GM19468 (cell line): ENCODE measurements around the gene AKAP11.
A peak's percentile ranks its signal among the peaks of the same experiment; 100 is the strongest.
"Not testable (repeated sequence)": the region's sequence is repeated elsewhere in the genome, so short reads cannot be mapped to it uniquely, and the experiment has no call there.

Experiments
- ATAC-seq: cut with Tn5 transposase; IDR thresholded peaks from one replicate; pipeline ENCODE4 v1.9.1; 2021; ENCODE audit warnings: mild to moderate bottlenecking, moderate library complexity, moderate number of reproducible peaks; ENCODE audit not compliant: unreplicated experiment; ENCODE audit errors: extremely low read depth

AKAP11 gene

GRCh38 chr13:42272115-42272803, at the start of gene AKAP11:
AKAP11 (plus strand) TSS chr13:42272152; CDS start chr13:42286349, 14,197 bp downstream.
- ATAC-seq, result peak; percentile 3

- ATAC-seq, result no peak
Observed at GRCh38 chr13:42223681-42224080, 48.3 kb upstream of the AKAP11 start.

GRCh38 chr13:42225051-42225450, 46.9 kb upstream of the AKAP11 start:
- ATAC-seq, result no peak

GRCh38 chr13:42226759-42227158, 45.2 kb upstream of the AKAP11 start:
- ATAC-seq, result not testable (repeated sequence)

GRCh38 chr13:42228527-42228926, 43.4 kb upstream of the AKAP11 start:
- no peak for ATAC-seq

GRCh38 chr13:42229287-42229686, 42.7 kb upstream of the AKAP11 start:
- ATAC-seq, result no peak

GRCh38 chr13:42232671-42233070, 39.3 kb upstream of the AKAP11 start:
- ATAC-seq, result no peak

- no peak for ATAC-seq
Observed at GRCh38 chr13:42233726-42234125, 38.2 kb upstream of the AKAP11 start.

GRCh38 chr13:42239161-42239560, 32.8 kb upstream of the AKAP11 start:
- ATAC-seq, result no peak

GRCh38 chr13:42239644-42240043, 32.3 kb upstream of the AKAP11 start:
- no peak for ATAC-seq

GRCh38 chr13:42246541-42246940, 25.4 kb upstream of the AKAP11 start:
- no peak for ATAC-seq

GRCh38 chr13:42247883-42248282, 24.1 kb upstream of the AKAP11 start:
- no peak for ATAC-seq

- no peak for ATAC-seq
Observed at GRCh38 chr13:42255886-42256285, 16.1 kb upstream of the AKAP11 start.

GRCh38 chr13:42258747-42259146, 13.2 kb upstream of the AKAP11 start:
- no peak for ATAC-seq

- ATAC-seq, result no peak
Observed at GRCh38 chr13:42259515-42259914, 12.4 kb upstream of the AKAP11 start.

GRCh38 chr13:42260903-42261654, 10.9 kb upstream of the AKAP11 start:
- ATAC-seq, result no peak

GRCh38 chr13:42266473-42266872, 5.5 kb upstream of the AKAP11 start:
- ATAC-seq, result no peak

GRCh38 chr13:42270160-42270856, 1.6 kb upstream of the AKAP11 start:
- ATAC-seq, result no peak

GRCh38 chr13:42270857-42271215, 1.1 kb upstream of the AKAP11 start:
- no peak for ATAC-seq

GRCh38 chr13:42271337-42272114, 426 bp upstream of the AKAP11 start:
- ATAC-seq, result peak; percentile 83
